WERI-Rb-1 (cell line): ENCODE results near the gene UCK1.

Experiments used
- DNase-seq: peaks from one replicate; pipeline ENCODE4 v3.0.0-alpha.2; 2020
- H3K27ac ChIP-seq: fragments of 250-450 bp; sonication (Bioruptor Pico); 2 replicates; pipeline ENCODE4 v1.5.1; 2020; ENCODE audit warnings: mild to moderate bottlenecking, moderate library complexity
- H3K27me3 ChIP-seq: fragments of 250-450 bp; sonication (Bioruptor Pico); 2 replicates; pipeline ENCODE4 v1.5.1; 2021; ENCODE audit warnings: mild to moderate bottlenecking, low read depth, moderate library complexity; ENCODE audit not compliant: insufficient read depth, severe bottlenecking
- H3K36me3 ChIP-seq: fragments of 250-450 bp; sonication (Bioruptor Pico); 2 replicates; pipeline ENCODE4 v1.5.1; 2020; ENCODE audit warnings: mild to moderate bottlenecking, moderate library complexity
- H3K4me3 ChIP-seq: 2 replicates; pipeline ENCODE4 v1.5.1; 2011; ENCODE audit warnings: low read depth, mild to moderate bottlenecking, control low read depth, low read length
- H3K9me3 ChIP-seq: fragments of 250-450 bp; sonication (Bioruptor Pico); 2 replicates; pipeline ENCODE4 v1.5.1; 2021; ENCODE audit warnings: mild to moderate bottlenecking, moderate library complexity; ENCODE audit not compliant: severe bottlenecking
- CTCF ChIP-seq: IDR thresholded peaks from 2 replicates; pipeline ENCODE4 v1.5.1; 2011; ENCODE audit warnings: low read depth, mild to moderate bottlenecking, control low read depth, inconsistent platforms, low read length

UCK1 gene

GRCh38 chr9:131503626-131504465, 27.2 kb downstream of the UCK1 start:
- peak; percentile 66 for DNase-seq
- H3K27ac ChIP-seq, result peak overlapping the region; percentile 79
- H3K36me3 ChIP-seq, result peaks cover 45% of the 10 kb centered on the region
- no peak for TF ChIP-seq CTCF
- H3K27me3 ChIP-seq, result no peaks in the 10 kb centered on the region
- no peaks in the 10 kb centered on the region for H3K9me3 ChIP-seq
- peak overlapping the region; percentile 85 for H3K4me3 ChIP-seq

DNA sequence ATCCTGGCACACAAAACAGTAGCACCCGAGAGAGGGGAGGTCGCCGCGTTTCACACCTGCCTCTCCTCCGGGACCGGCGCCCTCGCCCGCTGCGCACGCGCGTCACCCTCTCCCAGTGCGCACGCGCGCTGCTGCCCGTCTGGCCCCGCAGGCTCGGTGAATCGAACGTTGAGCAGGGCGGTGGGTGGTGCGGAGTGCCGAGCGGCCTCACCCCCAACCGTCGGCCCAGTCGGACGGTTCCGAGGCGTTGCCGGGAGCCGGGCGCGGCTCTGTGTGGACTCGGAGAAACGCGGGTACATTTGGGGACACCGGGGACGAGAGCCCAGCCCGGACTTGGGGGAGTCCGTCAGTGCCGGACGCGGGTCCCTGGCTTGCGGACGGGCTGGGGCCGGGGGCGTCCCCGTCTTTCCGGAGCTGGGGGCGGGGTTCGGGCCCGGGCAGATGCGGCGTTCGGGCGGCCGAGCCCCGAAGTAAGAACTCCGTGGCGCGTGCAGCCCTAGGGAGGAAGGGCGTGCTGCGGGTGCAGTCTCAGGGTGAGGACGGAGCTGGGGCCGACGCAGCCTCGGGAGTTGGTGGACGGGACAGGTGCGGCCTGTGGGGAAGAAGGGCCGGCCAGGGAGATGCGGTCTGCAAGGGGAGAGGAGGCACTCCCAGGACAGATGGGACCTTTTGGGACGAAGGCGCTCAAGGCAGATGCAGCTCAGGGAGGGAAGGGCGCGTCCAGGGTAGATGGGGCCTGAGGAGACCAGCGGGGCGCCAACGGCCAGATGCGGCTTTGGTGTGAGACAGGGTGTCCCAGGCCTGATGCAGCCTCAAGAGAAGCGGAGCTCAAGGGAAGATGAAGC, 28.1 kb downstream of the UCK1 start, which contains the start of gene POMT1:
POMT1 (plus strand) TSS at position 138 of the 845 bp plus-strand sequence. CDS start 1,301 bp downstream, outside the sequence.
- peak; percentile 95 for DNase-seq
- peak within 1 kb of the TSS; percentile 85 for H3K4me3 ChIP-seq
- H3K9me3 ChIP-seq, result no peaks in the 10 kb centered on the region
- peak within 1 kb of the TSS; percentile 79 for H3K27ac ChIP-seq
- TF ChIP-seq CTCF, result no peak
- no peaks in the 10 kb centered on the region for H3K27me3 ChIP-seq
- H3K36me3 ChIP-seq, result peaks cover 48% of the 10 kb centered on the region

DNA sequence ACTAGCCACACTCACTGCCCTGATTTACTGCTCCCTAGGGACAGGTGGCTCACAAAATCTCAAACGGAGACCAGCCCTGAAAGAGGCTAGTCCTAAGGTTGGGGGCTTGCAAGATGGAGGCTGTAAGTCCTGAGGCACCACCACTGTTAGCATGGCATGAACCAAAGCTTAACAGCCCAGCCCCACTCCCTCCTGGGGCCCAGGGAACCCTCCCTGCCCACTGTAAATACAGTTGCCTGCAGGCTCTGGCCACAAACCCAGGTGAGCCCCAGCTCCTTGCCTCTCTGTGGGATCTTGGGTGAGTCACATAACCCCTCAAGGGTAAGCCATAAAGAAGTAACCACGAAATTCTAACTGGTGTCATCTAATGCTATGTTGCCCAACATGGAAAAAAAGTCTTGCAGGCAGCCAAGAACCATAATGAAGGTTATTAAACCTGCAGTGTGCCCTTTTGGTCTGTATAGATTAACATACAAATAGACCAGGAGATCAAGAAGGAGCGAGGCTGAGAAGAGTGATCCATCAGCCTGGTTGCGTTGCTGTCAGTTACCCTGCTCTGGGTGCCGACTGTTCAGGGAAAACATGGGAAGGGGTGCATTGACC, 30.0 kb downstream of the UCK1 start:
- Histone ChIP-seq H3K9me3 (no peaks in the 10 kb centered on the region), H3K27ac (no peak overlapping the region), H3K27me3 (no peaks in the 10 kb centered on the region), H3K36me3 (peaks cover 55% of the 10 kb centered on the region), H3K4me3 (no peak overlapping the region)
- TF ChIP-seq CTCF, result no peak
- no peak for DNase-seq

DNA sequence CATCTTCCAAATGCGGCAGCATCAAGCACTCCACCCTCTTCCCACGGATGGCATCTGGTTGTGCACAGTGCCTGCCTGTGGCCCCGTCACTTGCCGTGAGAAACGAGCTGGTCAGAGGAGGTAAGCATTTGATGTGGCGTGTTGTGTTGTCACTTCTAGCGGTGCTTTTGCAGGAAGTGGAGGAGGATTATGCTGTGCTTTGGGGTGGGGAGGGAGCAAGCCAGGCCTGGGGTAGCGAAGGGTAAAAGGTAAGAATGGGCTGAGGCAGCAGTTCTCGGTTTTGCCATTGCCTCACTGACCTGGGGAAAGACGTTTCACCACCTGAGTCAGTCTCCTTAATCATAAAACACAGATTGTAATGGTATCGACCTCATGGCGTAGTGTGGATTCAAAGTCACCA, 30.7 kb downstream of the UCK1 start:
- Histone ChIP-seq H3K27ac (no peak overlapping the region), H3K36me3 (peaks cover 62% of the 10 kb centered on the region), H3K4me3 (no peak overlapping the region), H3K27me3 (no peaks in the 10 kb centered on the region), H3K9me3 (no peaks in the 10 kb centered on the region)
- no peak for TF ChIP-seq CTCF
- no peak for DNase-seq

DNA sequence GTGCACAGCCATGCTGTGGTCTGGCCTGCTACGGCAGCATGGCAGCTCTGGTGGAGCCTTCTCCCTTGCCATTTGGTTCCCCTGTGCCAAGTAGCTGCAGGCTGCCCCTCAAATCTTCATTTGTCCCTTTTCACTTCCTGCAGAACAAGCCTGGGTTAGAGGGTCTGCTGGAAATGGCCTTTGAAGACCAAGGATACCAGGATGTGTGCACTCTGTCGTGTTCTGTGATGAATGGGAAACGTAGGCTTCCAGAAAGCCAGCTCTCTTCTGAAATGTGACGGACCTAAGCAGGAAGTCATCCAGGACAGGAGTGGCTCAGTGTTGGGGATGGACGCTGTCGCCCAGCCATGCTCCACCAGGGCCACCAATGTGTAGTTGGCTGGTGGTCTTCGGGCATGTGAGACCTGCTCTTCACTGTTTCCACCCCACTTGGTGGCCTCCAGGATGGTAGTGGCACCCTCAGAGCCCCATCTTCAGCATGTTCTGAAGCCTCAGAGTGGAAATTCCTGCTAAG, 31.8 kb downstream of the UCK1 start:
- H3K36me3 ChIP-seq, result peaks cover 72% of the 10 kb centered on the region
- no peak for TF ChIP-seq CTCF
- no peak overlapping the region for H3K27ac ChIP-seq
- no peak for DNase-seq
- H3K27me3 ChIP-seq, result no peaks in the 10 kb centered on the region
- H3K9me3 ChIP-seq, result no peaks in the 10 kb centered on the region
- no peak overlapping the region for H3K4me3 ChIP-seq
